Measurements from ENCODE around the gene DUSP5. TPM values are rescaled to one million over a fixed set of nuclear protein-coding genes. Genes with fewer than 3 reads are reported as not detected.

The DUSP5 gene
- total RNA-seq, 1 donor: 21.6 TPM

GRCh38 chr10:110516815-110517492 is 19.2 kb downstream of the DUSP5 start:
- DNase-seq (ENCODE audit: low read depth): no peak
- TF ChIP-seq CTCF (IDR thresholded peaks at IDR 0.05; ENCODE audit: insufficient read depth, low read length): no peak

GRCh38 chr10:110522365-110522988 is 24.8 kb downstream of the DUSP5 start:
- no peak for TF ChIP-seq CTCF (IDR thresholded peaks at IDR 0.05; ENCODE audit: insufficient read depth, low read length)
- DNase-seq (ENCODE audit: low read depth): peak; percentile 37
- H3K4me3 ChIP-seq (ENCODE audit: low read depth, low read length): no peak overlapping the region

More at GRCh38 chr10:110516815-110517492, 19.2 kb downstream of the DUSP5 start:
- H3K4me3 ChIP-seq (ENCODE audit: low read depth, low read length): no peak overlapping the region

- H3K4me3 ChIP-seq (ENCODE audit: low read depth, low read length): no peak overlapping the region
- TF ChIP-seq CTCF (IDR thresholded peaks at IDR 0.05; ENCODE audit: insufficient read depth, low read length): no peak
- no peak for DNase-seq (ENCODE audit: low read depth)
Observed at GRCh38 chr10:110523736-110524135, 26.0 kb downstream of the DUSP5 start.

GRCh38 chr10:110524179-110524858 is 26.6 kb downstream of the DUSP5 start:
- no peak overlapping the region for H3K4me3 ChIP-seq (ENCODE audit: low read depth, low read length)
- TF ChIP-seq CTCF (IDR thresholded peaks at IDR 0.05; ENCODE audit: insufficient read depth, low read length): no peak
- DNase-seq (ENCODE audit: low read depth): no peak

GRCh38 chr10:110524859-110525232 is 27.1 kb downstream of the DUSP5 start:
- DNase-seq (ENCODE audit: low read depth): no peak
- H3K4me3 ChIP-seq (ENCODE audit: low read depth, low read length): no peak overlapping the region
- no peak for TF ChIP-seq CTCF (IDR thresholded peaks at IDR 0.05; ENCODE audit: insufficient read depth, low read length)

- peak; percentile 55 for DNase-seq (ENCODE audit: low read depth)
- H3K4me3 ChIP-seq (ENCODE audit: low read depth, low read length): no peak overlapping the region
- TF ChIP-seq CTCF (IDR thresholded peaks at IDR 0.05; ENCODE audit: insufficient read depth, low read length): no peak
Observed at GRCh38 chr10:110525349-110526260, 27.9 kb downstream of the DUSP5 start.
